Stimulated activated naive CD8-positive, alpha-beta T cell treated with anti-CD3 and anti-CD28 coated beads, Interleukin-15, amount 100 ng/mL, for 72 hours (primary cell): ENCODE data around the gene LNPEP.

Experiments
- ATAC-seq: fragments of 150-1000 bp; cut with Tn5 transposase; 2 replicates; pipeline ENCODE4 v1.10.0; 2021; ENCODE audit warnings: mild to moderate bottlenecking, moderate library complexity
- DNase-seq, 2 donors: peaks; one replicate each; pipeline ENCODE4 v3.0.0; 2021 to 2022
- H3K27ac Mint-ChIP-seq, 2 donors: one replicate each; pipeline ENCODE4 v1.8.0; 2022; ENCODE audit warnings: mild to moderate bottlenecking in 2 of 2, mixed read lengths in 2 of 2, moderate library complexity in 2 of 2
- H3K27me3 Mint-ChIP-seq: one replicate; pipeline ENCODE4 v1.8.0; 2022; ENCODE audit warnings: mixed read lengths
- H3K4me1 Mint-ChIP-seq: one replicate; pipeline ENCODE4 v1.8.0; 2022; ENCODE audit warnings: mild to moderate bottlenecking, mixed read lengths
- H3K4me3 Mint-ChIP-seq, 2 donors: one replicate each; pipeline ENCODE4 v1.8.0; 2022; ENCODE audit warnings: mild to moderate bottlenecking in 2 of 2, mixed read lengths in 2 of 2, moderate library complexity in 1 of 2
- H3K9me3 Mint-ChIP-seq, 2 donors: one replicate each; pipeline ENCODE4 v1.8.0; 2022; ENCODE audit warnings: mixed read lengths in 2 of 2

The LNPEP gene

GRCh38 chr5:96935559-96936430, at the start of gene LNPEP:
LNPEP (plus strand) TSS chr5:96936080; CDS start chr5:96936156, 76 bp downstream.
- Mint-ChIP-seq H3K4me1 (peaks cover 58% of the 10 kb centered on the region), H3K9me3 (no peaks in the 10 kb centered on the region), H3K4me3 (peak within 1 kb of the TSS; percentile 98 to 99), H3K27me3 (no peaks in the 10 kb centered on the region), H3K27ac (peak within 1 kb of the TSS; percentile 99)
- ATAC-seq = peak; percentile 67
- peak; percentile 97 to 98 for DNase-seq

GRCh38 chr5:96893342-96893741, 42.5 kb upstream of the LNPEP start:
- peak in 1 of 2 donors; percentile 55 for DNase-seq
- peak; percentile 91 for ATAC-seq
- Mint-ChIP-seq H3K4me3 (peak overlapping the region in 1 of 2 donors; percentile 54), H3K27ac (peak overlapping the region in 1 of 2 donors; percentile 91), H3K4me1 (peaks cover 54% of the 10 kb centered on the region), H3K27me3 (no peaks in the 10 kb centered on the region), H3K9me3 (no peaks in the 10 kb centered on the region)

GRCh38 chr5:96896276-96896675, 39.6 kb upstream of the LNPEP start:
- ATAC-seq = peak; percentile 75
- Mint-ChIP-seq H3K27me3 (no peaks in the 10 kb centered on the region), H3K9me3 (no peaks in the 10 kb centered on the region), H3K4me3 (peak overlapping the region; percentile 82 to 90), H3K27ac (peak overlapping the region; percentile 94 to 96), H3K4me1 (peaks cover 65% of the 10 kb centered on the region)
- DNase-seq = no peak

- ATAC-seq = peak; percentile 73
- peak overlapping the region; percentile 94 to 96 for H3K27ac Mint-ChIP-seq
- no peaks in the 10 kb centered on the region for H3K27me3 Mint-ChIP-seq
- no peak for DNase-seq
- peak overlapping the region; percentile 82 to 90 for H3K4me3 Mint-ChIP-seq
- peaks cover 70% of the 10 kb centered on the region for H3K4me1 Mint-ChIP-seq
- H3K9me3 Mint-ChIP-seq = no peaks in the 10 kb centered on the region
Measured at GRCh38 chr5:96896806-96897205, 39.1 kb upstream of the LNPEP start.

- ATAC-seq = no peak
- Mint-ChIP-seq H3K4me1 (peaks cover 28% of the 10 kb centered on the region), H3K27ac (no peak overlapping the region), H3K9me3 (no peaks in the 10 kb centered on the region), H3K4me3 (peak overlapping the region in 1 of 2 donors; percentile 26), H3K27me3 (no peaks in the 10 kb centered on the region)
- no peak for DNase-seq
Measured at GRCh38 chr5:96901384-96901783, 34.5 kb upstream of the LNPEP start.

GRCh38 chr5:96901841-96902240, 34.0 kb upstream of the LNPEP start:
- ATAC-seq = no peak
- no peak overlapping the region for H3K4me3 Mint-ChIP-seq

GRCh38 chr5:96902876-96903275, 33.0 kb upstream of the LNPEP start:
- no peak for ATAC-seq
- H3K27ac Mint-ChIP-seq = no peak overlapping the region
- no peaks in the 10 kb centered on the region for H3K9me3 Mint-ChIP-seq
- H3K4me1 Mint-ChIP-seq = peaks cover 17% of the 10 kb centered on the region
- H3K27me3 Mint-ChIP-seq = no peaks in the 10 kb centered on the region
- no peak for DNase-seq
- no peak overlapping the region for H3K4me3 Mint-ChIP-seq

More at GRCh38 chr5:96901841-96902240, 34.0 kb upstream of the LNPEP start:
- Mint-ChIP-seq H3K27me3 (no peaks in the 10 kb centered on the region), H3K27ac (no peak overlapping the region), H3K9me3 (no peaks in the 10 kb centered on the region), H3K4me1 (peaks cover 24% of the 10 kb centered on the region)
- DNase-seq = no peak

GRCh38 chr5:96903300-96903699, 32.6 kb upstream of the LNPEP start:
- Mint-ChIP-seq H3K4me3 (no peak overlapping the region), H3K9me3 (no peaks in the 10 kb centered on the region), H3K27ac (no peak overlapping the region), H3K27me3 (no peaks in the 10 kb centered on the region), H3K4me1 (peaks cover 17% of the 10 kb centered on the region)
- ATAC-seq (peak; percentile 60), DNase-seq (no peak)

GRCh38 chr5:96904054-96904931, 31.6 kb upstream of the LNPEP start:
- Mint-ChIP-seq H3K4me3 (no peak overlapping the region), H3K27me3 (no peaks in the 10 kb centered on the region), H3K9me3 (no peaks in the 10 kb centered on the region), H3K4me1 (peaks cover 15% of the 10 kb centered on the region), H3K27ac (no peak overlapping the region)
- ATAC-seq (no peak), DNase-seq (no peak)

- ATAC-seq (no peak), DNase-seq (no peak)
- peaks cover 19% of the 10 kb centered on the region for H3K4me1 Mint-ChIP-seq
- no peaks in the 10 kb centered on the region for H3K27me3 Mint-ChIP-seq
- no peak overlapping the region for H3K4me3 Mint-ChIP-seq
- no peak overlapping the region for H3K27ac Mint-ChIP-seq
- no peaks in the 10 kb centered on the region for H3K9me3 Mint-ChIP-seq
Measured at GRCh38 chr5:96905864-96906263, 30.0 kb upstream of the LNPEP start.

- Mint-ChIP-seq H3K27me3 (no peaks in the 10 kb centered on the region), H3K4me1 (peaks cover 9% of the 10 kb centered on the region), H3K4me3 (no peak overlapping the region), H3K9me3 (no peaks in the 10 kb centered on the region), H3K27ac (no peak overlapping the region)
- no peak for DNase-seq
- ATAC-seq = no peak
Measured at GRCh38 chr5:96909003-96909402, 26.9 kb upstream of the LNPEP start.

- no peak for ATAC-seq
- peaks cover 9% of the 10 kb centered on the region for H3K4me1 Mint-ChIP-seq
- no peak overlapping the region for H3K4me3 Mint-ChIP-seq
- no peak for DNase-seq
- H3K9me3 Mint-ChIP-seq = no peaks in the 10 kb centered on the region
- H3K27me3 Mint-ChIP-seq = no peaks in the 10 kb centered on the region
- no peak overlapping the region for H3K27ac Mint-ChIP-seq
Measured at GRCh38 chr5:96909435-96909834, 26.4 kb upstream of the LNPEP start.

- H3K4me1 Mint-ChIP-seq = peaks cover 9% of the 10 kb centered on the region
- H3K27ac Mint-ChIP-seq = peak overlapping the region in 1 of 2 donors; percentile 19
- ATAC-seq (no peak), DNase-seq (no peak)
- H3K27me3 Mint-ChIP-seq = no peaks in the 10 kb centered on the region
- no peak overlapping the region for H3K4me3 Mint-ChIP-seq
- no peaks in the 10 kb centered on the region for H3K9me3 Mint-ChIP-seq
Measured at GRCh38 chr5:96911139-96911538, 24.7 kb upstream of the LNPEP start.

- H3K27ac Mint-ChIP-seq = no peak overlapping the region
- DNase-seq = no peak
- no peak for ATAC-seq
- no peaks in the 10 kb centered on the region for H3K9me3 Mint-ChIP-seq
- H3K4me1 Mint-ChIP-seq = peaks cover 9% of the 10 kb centered on the region
- H3K27me3 Mint-ChIP-seq = no peaks in the 10 kb centered on the region
- H3K4me3 Mint-ChIP-seq = no peak overlapping the region
Measured at GRCh38 chr5:96913233-96913632, 22.6 kb upstream of the LNPEP start.

- peak; percentile 98 for ATAC-seq
- Mint-ChIP-seq H3K4me1 (peaks cover 58% of the 10 kb centered on the region), H3K27me3 (no peaks in the 10 kb centered on the region)
Measured at GRCh38 chr5:96919754-96920197, 16.1 kb upstream of the LNPEP start.

More at GRCh38 chr5:96919754-96920197, 16.1 kb upstream of the LNPEP start:
- peak in 1 of 2 donors; percentile 60 for DNase-seq
- Mint-ChIP-seq H3K27ac (no peak overlapping the region), H3K9me3 (no peaks in the 10 kb centered on the region), H3K4me3 (peak overlapping the region; percentile 19 to 26)
